HG02973 (cell line): ENCODE measurements around the gene BCL2.

Source experiments
- ATAC-seq: cut with Tn5 transposase; IDR thresholded peaks from one replicate; pipeline ENCODE4 v1.9.1; 2021; ENCODE audit warnings: moderate library complexity; ENCODE audit not compliant: unreplicated experiment

Gene BCL2

DNA sequence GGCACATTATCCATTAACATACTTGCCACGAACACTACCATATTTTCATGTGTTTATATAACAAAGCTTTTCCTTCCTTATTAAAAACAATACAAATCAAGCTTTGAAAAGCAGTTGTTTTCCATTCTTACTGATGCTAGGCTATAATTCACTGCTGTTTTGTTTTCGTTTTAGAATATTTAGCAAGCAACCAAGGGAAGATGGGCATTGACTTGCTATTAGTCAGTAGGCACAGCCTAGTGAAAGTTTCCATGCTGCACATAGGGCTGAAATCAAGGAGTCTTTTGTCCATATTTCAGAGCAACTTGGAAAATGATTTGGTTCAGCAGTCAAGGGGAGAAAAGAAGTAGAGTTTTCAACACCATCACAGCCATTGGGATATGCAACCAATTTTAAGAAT, 31.3 kb downstream of the BCL2 start:
- ATAC-seq: no peak

GRCh38 chr18:63287691-63288220, 31.8 kb downstream of the BCL2 start:
- ATAC-seq: no peak

DNA sequence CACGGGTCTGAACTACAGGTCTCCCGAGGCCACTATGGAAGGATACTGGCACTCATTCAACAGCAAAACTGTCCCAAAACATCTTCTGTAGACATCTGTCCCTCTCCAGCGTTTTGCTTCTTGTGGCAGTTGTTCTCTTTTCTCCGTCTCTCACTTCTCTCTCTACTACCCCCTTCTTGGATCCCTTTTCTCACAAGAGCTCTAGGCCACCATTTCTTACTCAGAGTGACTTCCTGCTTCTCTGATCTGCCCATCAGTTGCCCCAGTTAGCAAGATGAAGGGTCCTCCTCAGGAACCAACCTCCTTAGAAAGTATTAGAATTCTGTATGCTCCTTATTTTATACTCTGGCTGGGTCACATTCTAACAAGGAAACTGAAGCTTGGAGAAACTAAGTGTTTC, 32.6 kb downstream of the BCL2 start:
- no peak for ATAC-seq

GRCh38 chr18:63284827-63285733, 34.5 kb downstream of the BCL2 start:
- peak; percentile 91 for ATAC-seq

- ATAC-seq: no peak
Observed at GRCh38 chr18:63284173-63284799, 35.3 kb downstream of the BCL2 start.

DNA sequence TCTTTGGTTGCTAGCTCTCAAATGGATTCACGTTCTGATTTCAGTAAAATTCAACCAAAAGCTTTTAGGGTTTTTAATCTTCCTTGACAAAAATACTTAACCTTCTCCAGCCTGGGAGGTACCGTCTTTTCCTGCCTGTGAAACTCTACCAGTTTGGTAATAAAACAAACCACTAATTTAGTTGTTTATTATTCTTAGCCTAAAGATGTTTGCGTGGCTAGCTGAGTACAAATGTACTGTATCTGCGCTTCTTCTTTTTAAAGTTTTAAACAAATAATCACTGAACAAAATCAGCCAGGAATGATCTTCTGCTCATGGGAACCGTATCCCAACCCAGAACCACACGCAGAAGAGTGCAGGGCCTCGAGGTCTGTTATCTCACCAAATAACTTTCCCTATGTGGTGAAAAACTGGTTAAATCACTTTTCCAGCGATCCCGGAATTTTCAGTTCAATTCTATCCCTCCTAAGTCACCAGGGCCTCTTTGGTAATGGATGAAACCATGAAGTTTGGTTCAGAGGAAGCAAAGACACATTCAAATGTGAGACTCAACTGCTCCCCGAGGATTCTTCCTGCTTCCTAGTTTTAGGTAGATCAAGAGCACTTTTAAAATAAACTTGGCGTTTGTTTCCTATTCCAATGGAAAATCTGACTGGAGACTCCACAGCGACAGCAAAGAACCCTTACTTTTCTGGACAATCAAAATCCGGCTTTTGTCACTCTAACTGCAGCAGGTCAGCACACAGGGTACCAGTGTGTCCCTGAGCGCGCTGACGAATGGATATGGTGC, 36.1 kb downstream of the BCL2 start:
- ATAC-seq: no peak

DNA sequence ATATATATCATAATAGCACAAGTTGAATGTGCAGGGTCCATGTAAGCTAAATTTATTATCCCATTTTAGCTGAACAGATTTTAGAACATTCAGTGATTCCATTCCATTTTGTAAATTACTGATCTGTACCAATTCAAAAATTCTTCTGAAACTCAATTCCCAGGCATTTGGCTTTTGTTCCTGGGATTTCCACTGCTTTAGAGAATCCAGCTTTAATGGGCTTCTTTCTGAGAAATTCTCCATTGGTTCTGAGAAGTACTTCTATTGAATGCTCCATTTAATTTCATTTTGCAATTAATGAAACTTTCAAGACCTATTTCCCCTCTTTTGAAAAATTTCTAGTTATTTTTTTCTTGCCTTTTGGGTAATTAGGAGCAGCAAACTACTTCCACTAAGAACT, 36.8 kb downstream of the BCL2 start:
- ATAC-seq: no peak

DNA sequence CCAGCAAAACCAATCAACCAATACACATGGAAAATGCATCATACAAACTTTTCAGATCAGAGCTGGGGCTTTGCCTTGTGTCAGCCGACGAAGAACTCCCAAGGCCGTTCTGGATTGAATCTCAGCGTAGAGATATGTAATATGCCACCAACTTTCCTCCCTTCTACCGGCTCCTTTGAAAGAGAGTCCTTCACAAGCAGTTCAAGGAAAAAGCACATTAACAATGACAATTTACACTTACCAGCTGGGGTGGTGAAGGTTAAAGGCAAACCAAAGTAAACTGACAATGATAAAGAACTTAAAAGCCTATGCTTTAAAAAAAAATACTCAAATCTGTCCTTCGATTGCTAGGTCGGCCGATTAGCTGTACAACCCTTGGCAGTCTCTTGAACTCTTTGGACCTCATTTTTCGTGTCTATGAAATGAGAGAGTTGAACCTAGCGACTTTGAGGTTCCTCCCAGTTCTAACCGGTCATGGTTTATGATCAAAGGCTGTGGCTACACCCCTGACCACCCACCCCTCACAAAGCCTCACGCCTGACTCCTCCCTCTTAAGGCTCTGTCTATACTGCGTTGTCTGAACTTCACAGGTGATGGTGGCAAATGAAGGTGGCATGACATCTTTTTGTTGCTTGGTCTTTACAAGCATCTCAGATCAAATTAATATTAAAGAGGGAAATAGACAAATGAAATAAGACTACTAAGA, 46.2 kb downstream of the BCL2 start:
- ATAC-seq: no peak

DNA sequence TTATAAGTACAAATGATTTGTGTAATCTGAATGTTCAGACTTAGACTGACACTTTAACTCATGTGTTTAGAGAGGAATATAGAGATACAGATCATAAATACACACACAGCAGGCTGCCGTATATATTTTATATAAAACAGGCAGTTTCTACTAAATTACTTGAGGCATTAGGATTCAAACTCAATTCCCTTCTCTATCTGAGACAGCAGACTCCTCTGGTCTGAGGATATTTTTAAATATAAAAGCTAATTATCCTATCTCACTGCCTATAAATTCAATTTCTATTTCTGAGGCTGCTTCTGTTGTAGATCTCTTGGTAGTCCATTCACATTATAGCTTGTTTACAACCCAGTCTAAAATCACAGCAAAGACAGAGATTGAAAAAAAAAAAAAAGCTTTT, 46.9 kb downstream of the BCL2 start:
- no peak for ATAC-seq

DNA sequence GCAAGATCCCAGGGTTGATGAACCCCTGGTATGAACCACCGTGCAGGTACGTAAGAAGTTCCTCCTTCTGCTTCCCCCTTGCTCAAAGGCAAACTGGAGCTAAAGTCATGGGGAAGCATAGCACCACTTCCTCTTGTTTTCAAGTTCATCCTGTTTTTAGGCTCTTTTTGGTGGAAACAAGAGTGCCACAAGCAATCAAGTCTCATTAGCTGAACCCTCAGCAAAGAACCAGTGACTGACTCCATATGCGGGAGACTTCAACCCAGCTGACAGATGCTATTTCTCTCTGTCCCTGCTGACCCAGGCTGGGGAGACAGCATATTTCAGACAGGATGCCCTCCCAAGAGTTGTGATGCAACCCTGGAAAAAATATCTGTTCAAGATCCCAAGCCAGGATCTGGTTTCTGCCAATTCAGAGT, 47.7 kb downstream of the BCL2 start:
- ATAC-seq: no peak

DNA sequence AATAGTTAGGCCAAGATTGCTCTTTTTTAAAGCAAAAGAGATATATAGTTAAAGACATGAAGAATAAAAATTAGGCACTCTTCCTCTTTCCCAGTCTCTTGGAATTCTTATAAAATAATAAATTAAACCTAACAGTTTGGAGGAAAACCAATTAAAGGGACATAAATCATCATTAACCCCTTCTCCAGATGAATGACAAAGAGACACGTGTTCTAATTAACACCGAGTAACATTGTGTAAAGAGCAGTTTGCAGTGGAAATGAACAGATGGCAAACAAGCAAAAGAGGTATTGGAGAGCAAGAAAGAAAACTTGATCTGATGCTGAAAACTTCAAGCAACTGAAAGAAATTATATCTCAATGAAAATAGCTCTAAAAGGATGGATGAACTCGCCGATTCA, 48.4 kb downstream of the BCL2 start:
- ATAC-seq: no peak

DNA sequence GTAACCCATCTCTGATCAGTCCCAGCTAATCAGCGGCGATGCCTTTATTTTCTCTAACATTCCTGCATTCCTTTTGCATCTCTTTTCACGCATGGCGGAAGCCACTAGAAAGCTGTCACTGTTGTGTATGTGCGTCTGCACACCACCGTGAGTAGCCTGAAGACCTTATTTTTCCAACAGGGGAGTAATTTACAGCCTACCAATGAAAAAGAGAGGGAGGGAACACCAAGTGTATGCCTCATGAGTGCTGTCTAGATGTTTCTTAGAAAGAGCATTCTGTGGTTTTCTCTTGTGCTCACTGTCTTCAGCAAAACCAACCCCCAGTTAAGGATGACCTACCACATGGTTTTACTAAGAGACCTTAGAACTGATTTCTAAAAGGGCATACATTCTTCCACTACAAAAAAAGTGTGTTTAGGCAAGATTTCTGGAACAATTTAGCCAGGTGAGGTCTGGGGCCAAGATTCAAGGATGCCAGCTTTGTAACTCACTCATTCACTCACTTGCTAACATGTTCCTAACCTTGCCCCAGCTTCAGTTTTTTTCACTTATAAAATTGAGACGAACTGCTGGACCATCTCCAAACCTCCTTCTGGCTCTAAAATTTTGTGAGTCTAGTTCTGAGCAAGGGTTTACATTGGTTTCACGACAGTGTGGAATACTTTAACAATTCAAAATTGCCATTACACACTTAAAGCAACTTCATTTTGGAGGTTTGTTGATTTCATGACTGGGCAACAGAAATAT, 51.4 kb downstream of the BCL2 start:
- ATAC-seq: no peak

DNA sequence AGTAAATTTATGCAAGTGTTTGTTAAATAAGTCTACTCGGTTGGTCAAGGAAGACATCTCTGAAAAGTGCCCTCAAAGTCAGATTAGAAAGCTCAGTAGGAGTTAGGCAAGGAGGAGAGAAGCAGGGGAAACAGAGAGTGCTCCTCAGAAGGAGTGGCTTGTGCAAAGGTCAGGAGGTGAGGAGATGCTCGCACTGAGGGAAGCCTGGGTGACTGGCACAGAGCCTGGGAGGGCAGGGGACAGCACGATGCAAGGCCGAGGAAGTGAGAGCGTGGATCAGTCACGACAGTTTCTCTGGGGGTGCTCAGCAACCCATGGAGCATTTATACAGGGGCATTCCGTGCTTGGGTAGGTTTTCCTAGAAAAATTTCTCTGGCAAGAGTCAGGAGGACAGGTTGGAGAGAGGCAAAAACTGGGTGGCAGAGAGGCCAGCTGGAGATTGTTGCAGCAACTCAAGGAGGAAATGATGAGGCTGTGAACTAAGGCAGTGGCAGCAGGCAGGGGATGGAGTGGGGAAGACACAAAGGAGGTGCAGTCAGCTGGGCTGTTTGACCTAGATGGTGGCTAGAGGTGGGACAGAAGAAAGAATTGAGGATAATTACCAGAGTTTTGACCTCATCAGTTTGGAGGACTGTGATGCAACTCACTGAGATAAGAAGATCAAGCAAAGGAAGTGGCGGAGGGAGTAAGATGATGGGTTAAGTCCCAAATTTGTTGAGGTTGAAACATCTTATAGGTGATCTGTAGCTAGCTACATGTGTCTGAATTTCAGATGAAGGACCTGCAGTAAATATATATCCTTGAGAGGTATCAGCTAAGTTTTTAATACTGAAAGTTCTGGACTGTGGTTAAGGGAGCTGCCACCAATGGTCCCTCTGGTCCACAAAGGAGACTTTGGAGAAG, 52.4 kb downstream of the BCL2 start:
- no peak for ATAC-seq

GRCh38 chr18:63265326-63265725, 54.2 kb downstream of the BCL2 start:
- ATAC-seq: no peak

- no peak for ATAC-seq
Observed at GRCh38 chr18:63264871-63265270, 54.7 kb downstream of the BCL2 start.

- no peak for ATAC-seq
Observed at GRCh38 chr18:63263444-63263843, 56.1 kb downstream of the BCL2 start.

DNA sequence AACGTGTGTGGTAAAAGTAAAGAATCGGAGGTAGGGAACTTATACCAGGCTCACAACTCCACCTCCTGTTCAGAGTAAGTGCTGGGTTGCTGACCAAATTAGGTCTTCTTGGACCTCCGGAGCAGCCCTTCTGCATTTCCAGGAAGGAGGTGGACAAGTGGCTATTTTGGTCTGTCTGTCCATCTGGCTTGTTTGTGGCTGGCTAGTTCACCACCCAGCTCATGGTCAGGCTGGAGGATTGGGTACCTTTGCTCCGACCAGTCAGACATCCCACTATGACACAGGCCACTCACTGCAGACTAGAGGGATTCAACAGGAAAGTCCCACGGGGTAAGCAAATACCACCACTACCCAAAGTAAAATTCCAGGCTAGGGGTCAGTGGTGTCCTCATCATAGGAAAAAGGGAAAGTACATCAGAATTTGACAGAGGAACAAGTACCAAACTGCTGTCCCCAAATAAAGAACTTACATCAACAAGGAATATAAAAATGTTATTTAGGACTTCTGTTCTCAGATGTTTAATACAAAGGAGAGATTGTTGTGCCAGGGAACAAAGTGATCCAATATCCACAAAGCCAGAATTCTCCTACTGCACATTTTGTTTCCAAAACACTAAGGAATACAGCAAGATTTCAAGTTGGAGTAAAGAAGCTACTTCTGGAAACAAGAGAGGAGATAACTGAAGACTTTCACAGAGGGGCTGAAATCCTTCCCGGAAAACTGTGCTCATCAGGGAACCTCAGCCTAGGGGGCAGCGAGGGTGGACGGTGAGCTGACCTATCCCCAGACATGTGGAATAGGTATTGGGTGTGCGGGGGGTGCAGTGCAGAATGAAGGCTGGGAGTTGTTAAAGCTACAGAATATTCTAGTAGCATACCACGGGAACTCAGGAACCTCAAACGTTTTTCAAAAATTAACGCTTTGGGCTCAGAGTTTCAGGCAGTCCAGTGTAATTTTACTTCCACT, 56.9 kb downstream of the BCL2 start:
- no peak for ATAC-seq

GRCh38 chr18:63261029-63261428, 58.5 kb downstream of the BCL2 start:
- ATAC-seq: no peak
